Prostate gland (tissue), 1 donor: ENCODE data around the gene TMEM62.

ENCODE experiments used
- POLR2A ChIP-seq: fragments of 450-650 bp; IDR thresholded peaks from one replicate; pipeline ENCODE4 v1.6.1; 2016; ENCODE audit warnings: antibody characterized with exemption, mild to moderate bottlenecking
- POLR2AphosphoS5 ChIP-seq: sonication (generic); formaldehyde crosslinking; IDR thresholded peaks from one replicate; pipeline ENCODE4 v1.6.1; 2017; ENCODE audit warnings: antibody characterized with exemption

DNA sequence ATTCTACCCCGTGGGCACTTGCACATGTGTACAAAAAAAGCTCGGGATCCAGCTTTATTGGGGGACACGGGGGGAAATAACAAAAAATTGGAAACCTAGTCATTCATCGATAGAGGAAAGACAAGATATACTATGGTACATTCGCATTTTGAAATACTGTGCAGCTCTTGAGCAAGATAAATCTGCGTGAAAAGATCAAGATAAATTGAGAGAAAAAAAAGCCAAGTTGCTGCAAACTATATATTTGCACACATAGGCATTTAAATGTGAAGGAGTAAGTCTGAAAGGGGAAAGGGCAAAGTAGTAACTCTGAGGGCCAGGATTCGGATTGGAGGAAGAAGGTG is 26.9 kb upstream of the TMEM62 start:
- TF ChIP-seq POLR2A = no peak
- TF ChIP-seq POLR2AphosphoS5 = no peak
